NB4 (cell line): ENCODE data around the gene TMEM214.

Source experiments
- DNase-seq: peaks from one replicate; pipeline ENCODE4 v3.0.0; 2010; ENCODE audit warnings: low read depth
- H3K4me3 ChIP-seq: one replicate; pipeline ENCODE4 v1.5.1; 2011; ENCODE audit warnings: mild to moderate bottlenecking, low read depth, low read length, moderate library complexity
- MYC ChIP-seq: IDR thresholded peaks from 2 replicates; pipeline ENCODE4 v1.6.1; 2011; ENCODE audit warnings: low read depth, low read length
- POLR2A ChIP-seq: IDR thresholded peaks from 2 replicates; pipeline ENCODE4 v1.6.1; 2011; ENCODE audit warnings: mild to moderate bottlenecking; ENCODE audit not compliant: insufficient read length; ENCODE audit errors: extremely low read depth
- TF ChIP-seq, protein P1 (sequence below): IDR thresholded peaks from 2 replicates; pipeline ENCODE4 v1.6.1; 2011; ENCODE audit warnings: low read depth, low read length
- TF ChIP-seq, protein P2 (sequence below): IDR thresholded peaks from one replicate; pipeline ENCODE4 v1.5.1; 2012; ENCODE audit warnings: low read depth, low read length

TMEM214 gene, protein sequence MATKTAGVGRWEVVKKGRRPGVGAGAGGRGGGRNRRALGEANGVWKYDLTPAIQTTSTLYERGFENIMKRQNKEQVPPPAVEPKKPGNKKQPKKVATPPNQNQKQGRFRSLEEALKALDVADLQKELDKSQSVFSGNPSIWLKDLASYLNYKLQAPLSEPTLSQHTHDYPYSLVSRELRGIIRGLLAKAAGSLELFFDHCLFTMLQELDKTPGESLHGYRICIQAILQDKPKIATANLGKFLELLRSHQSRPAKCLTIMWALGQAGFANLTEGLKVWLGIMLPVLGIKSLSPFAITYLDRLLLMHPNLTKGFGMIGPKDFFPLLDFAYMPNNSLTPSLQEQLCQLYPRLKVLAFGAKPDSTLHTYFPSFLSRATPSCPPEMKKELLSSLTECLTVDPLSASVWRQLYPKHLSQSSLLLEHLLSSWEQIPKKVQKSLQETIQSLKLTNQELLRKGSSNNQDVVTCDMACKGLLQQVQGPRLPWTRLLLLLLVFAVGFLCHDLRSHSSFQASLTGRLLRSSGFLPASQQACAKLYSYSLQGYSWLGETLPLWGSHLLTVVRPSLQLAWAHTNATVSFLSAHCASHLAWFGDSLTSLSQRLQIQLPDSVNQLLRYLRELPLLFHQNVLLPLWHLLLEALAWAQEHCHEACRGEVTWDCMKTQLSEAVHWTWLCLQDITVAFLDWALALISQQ

GRCh38 chr2:27032495-27033252, at the start of gene TMEM214:
Gene TMEM214, plus strand, starts transcription at chr2:27032965. Its CDS starts 51 bp downstream, at chr2:27033016.
- peak; percentile 92 for DNase-seq
- TF ChIP-seq, protein P1, sequence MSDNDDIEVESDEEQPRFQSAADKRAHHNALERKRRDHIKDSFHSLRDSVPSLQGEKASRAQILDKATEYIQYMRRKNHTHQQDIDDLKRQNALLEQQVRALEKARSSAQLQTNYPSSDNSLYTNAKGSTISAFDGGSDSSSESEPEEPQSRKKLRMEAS = peak; percentile 36; the same call in 1 of the 2 replicates
- TF ChIP-seq POLR2A (peak; percentile 65), MYC (peak; percentile 79; the same call in 1 of the 2 replicates)
- TF ChIP-seq, protein P2, sequence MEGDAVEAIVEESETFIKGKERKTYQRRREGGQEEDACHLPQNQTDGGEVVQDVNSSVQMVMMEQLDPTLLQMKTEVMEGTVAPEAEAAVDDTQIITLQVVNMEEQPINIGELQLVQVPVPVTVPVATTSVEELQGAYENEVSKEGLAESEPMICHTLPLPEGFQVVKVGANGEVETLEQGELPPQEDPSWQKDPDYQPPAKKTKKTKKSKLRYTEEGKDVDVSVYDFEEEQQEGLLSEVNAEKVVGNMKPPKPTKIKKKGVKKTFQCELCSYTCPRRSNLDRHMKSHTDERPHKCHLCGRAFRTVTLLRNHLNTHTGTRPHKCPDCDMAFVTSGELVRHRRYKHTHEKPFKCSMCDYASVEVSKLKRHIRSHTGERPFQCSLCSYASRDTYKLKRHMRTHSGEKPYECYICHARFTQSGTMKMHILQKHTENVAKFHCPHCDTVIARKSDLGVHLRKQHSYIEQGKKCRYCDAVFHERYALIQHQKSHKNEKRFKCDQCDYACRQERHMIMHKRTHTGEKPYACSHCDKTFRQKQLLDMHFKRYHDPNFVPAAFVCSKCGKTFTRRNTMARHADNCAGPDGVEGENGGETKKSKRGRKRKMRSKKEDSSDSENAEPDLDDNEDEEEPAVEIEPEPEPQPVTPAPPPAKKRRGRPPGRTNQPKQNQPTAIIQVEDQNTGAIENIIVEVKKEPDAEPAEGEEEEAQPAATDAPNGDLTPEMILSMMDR = no peak
- H3K4me3 ChIP-seq = peak within 1 kb of the TSS; percentile 94

DNA sequence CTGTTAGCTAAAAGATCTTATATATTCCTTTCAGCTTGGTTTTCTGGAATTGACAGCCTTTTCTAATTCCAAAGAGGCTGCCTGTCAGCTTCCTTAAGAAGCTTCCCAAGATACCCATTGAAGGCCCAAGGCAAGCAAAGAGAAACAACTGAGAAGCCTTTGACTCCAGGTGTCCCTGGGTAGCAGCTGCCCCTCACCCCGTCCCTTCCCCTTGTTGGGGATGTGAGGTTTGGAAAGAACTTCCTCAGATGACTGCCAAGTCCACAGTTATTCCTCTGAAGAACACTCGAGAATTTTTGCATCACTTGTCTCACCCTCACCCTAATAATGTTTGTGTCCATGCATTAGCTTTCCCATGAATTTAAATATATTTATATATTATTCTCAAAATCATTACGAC, 49.0 kb upstream of the TMEM214 start:
- TF ChIP-seq, protein P2 = no peak
- no peak for DNase-seq
- H3K4me3 ChIP-seq = no peak overlapping the region

DNA sequence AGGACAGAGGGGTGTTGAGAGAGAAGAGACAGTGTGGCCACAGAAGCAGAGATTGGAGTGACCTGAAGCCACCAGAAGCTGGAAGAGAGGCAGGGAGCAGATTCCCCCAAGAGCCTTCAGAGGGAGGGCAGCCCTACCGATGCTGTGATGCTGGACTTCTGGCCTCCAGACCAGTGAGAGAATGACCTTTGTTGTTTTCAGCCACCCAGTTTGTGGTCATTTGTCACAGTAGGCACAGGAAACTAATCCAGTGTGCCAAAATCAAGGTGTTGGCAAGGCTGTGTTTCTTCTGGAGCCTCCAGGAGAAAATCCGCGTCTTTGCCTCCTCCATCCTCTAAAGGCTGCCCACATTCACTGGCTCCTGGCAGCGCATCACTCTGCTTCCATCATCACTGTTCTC, 47.0 kb upstream of the TMEM214 start:
- TF ChIP-seq MYC = no peak

DNA sequence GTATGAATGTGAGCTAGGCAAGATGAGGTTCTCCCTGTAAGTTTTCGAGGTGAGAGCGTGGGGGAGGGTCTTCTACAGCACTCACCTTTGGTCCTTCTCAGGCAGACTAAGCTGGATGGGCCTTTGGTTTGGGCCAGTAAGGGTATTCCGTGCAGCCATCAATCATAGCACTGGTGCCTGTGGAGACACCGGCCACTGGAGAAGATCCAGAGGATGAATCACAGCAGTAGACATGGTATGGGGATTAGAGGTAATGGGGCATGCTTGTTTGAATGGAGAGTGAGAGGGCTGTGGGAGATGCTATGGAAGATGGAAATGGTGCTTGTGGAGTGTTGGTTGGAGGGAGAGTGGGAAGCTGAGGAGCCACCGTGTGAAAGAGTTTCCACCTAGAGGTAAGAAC, 46.2 kb upstream of the TMEM214 start:
- DNase-seq = no peak
- no peak overlapping the region for H3K4me3 ChIP-seq
- TF ChIP-seq, protein P2 = no peak
- TF ChIP-seq POLR2A (no peak), MYC (no peak)
- TF ChIP-seq, protein P1 = no peak

More for the DNA sequence above, 47.0 kb upstream of the TMEM214 start:
- H3K4me3 ChIP-seq = no peak overlapping the region
- no peak for DNase-seq

DNA sequence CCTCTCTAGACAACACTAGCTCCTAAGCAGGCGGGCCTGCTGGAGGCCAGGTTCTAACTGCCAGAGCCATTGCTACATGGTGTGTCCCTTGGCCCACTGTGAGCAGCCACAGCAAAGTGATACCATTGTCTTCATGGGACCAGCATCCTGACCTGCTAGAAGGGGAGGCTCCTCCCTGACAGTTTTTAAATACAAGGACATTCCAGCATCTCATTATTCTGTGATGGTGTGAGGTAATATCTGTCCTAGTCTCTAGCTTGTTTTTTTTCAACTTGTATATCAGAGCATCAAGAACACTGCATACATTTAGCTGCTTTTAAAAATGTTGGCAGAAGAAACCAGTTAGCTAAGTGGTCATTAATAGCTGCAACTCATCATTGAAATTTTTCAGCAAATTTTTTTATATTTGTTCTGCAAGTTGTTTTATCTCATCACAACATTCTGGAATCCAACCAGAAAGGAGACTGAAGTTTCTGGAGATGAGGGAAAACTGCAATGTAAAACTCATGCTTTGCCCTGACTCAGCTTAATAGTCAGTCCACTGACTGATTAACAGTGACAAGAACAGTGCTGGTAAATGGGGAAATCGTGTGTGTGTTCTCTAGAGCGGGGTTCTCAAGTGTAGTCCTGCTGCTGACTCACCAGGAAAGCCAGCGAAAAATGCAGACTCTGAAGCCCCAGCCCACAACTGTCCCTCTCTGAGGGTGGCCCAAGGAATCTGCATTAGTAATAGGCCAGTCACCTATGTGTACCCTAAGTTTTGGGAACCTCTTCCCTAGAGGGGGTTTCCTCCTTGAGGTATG, 44.5 kb upstream of the TMEM214 start:
- peak; percentile 26 for DNase-seq
- TF ChIP-seq, protein P1 = no peak
- TF ChIP-seq, protein P2 = no peak
- TF ChIP-seq MYC = no peak
- no peak for TF ChIP-seq POLR2A
- H3K4me3 ChIP-seq = no peak overlapping the region

GRCh38 chr2:26989156-26989555, 43.6 kb upstream of the TMEM214 start:
- no peak for DNase-seq
- TF ChIP-seq, protein P2 = no peak
- TF ChIP-seq MYC = no peak
- TF ChIP-seq, protein P1 = no peak
- no peak for TF ChIP-seq POLR2A

More at GRCh38 chr2:26989156-26989555, 43.6 kb upstream of the TMEM214 start:
- no peak overlapping the region for H3K4me3 ChIP-seq
